ENCODE results near the gene NAGLU. TPM values are rescaled to one million over a fixed set of nuclear protein-coding genes. Genes with fewer than 3 reads are reported as not detected.

NAGLU gene
- polyA plus RNA-seq, 3 donors, result 10.4 to 32.9 (median 24.9) TPM

DNA sequence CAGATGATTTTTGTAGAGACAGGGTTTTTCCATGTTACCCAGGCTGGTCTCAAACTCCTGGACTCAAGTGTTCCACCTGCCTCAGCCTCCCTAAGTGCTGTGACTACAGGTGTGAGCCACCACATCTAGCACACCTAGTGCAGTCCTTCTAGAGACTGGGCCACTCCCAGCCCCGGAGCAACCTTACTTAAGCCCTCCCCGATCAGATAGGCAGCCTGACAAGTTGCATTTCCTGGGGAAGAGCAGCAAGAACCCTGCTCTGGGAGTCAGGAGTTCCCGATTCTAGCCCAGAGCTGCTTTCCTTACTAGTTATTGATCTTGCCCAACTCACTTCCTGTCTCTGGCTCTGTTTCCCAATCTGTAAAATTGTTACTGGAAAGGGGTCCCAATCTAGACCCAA, 7.0 kb upstream of the NAGLU start:
- TF ChIP-seq CTCF (IDR thresholded peaks at IDR 0.05), result no peak
- WGBS (ENCODE audit: insufficient coverage), result 0% methylated on average over 2 of the region's 3 CpGs
- Histone ChIP-seq H4K20me1 (ENCODE audit: insufficient read depth, low read length) (no peaks in the 10 kb centered on the region), H3K36me3 (replicated peaks in 1 of 2; ENCODE audit: control insufficient read depth in 1 of 2, insufficient read depth in 2 of 2, low read length in 2 of 2) (no peaks in the 10 kb centered on the region), H3K27me3 (ENCODE audit: control insufficient read depth in 2 of 2, insufficient read depth in 2 of 2, low read length in 2 of 2) (no peaks in the 10 kb centered on the region), H3K79me2 (ENCODE audit: insufficient read depth, low read length) (no peaks in the 10 kb centered on the region), H3K4me2 (replicated peaks; ENCODE audit: extremely low read depth, low read length, poor library complexity, severe bottlenecking) (no peak overlapping the region), H3K27ac (ENCODE audit: low read depth in 1 of 2, low read length in 2 of 2) (no peak overlapping the region), H3K9me3 (replicated peaks in 1 of 2; ENCODE audit: control insufficient read depth in 1 of 2, insufficient read depth in 1 of 2, low read length in 2 of 2) (no peaks in the 10 kb centered on the region), H2AFZ (ENCODE audit: insufficient read depth, low read depth, low read length, poor library complexity, severe bottlenecking) (no peak overlapping the region), H3K4me3 (replicated peaks in 1 of 3; ENCODE audit: low read depth in 2 of 3, low read length in 3 of 3) (no peak overlapping the region), H3K4me1 (ENCODE audit: control insufficient read depth in 1 of 2, insufficient read depth in 2 of 2, low read length in 2 of 2) (peaks cover 24 to 34% of the 10 kb centered on the region in 2 donors), H3K9ac (ENCODE audit: insufficient read depth, low read length, poor library complexity, severe bottlenecking) (no peak overlapping the region)
- peaks cover 0 to 2% (median 0%) of the 10 kb centered on the region in 7 donors for H3K9me3 Mint-ChIP-seq
- peaks cover 32% of the 10 kb centered on the region for H3K4me1 Mint-ChIP-seq
- H3K27ac Mint-ChIP-seq, result no peak overlapping the region
- intact Hi-C loops (cut with micrococcal nuclease), result no loop called here
- no peak overlapping the region for H3K4me3 Mint-ChIP-seq
- no peak for DNase-seq
- no peaks in the 10 kb centered on the region for H3K36me3 Mint-ChIP-seq
- H3K27me3 Mint-ChIP-seq (ENCODE audit: low read depth in 3 of 3), result peaks cover 0 to 15% (median 2%) of the 10 kb centered on the region in 3 donors

DNA sequence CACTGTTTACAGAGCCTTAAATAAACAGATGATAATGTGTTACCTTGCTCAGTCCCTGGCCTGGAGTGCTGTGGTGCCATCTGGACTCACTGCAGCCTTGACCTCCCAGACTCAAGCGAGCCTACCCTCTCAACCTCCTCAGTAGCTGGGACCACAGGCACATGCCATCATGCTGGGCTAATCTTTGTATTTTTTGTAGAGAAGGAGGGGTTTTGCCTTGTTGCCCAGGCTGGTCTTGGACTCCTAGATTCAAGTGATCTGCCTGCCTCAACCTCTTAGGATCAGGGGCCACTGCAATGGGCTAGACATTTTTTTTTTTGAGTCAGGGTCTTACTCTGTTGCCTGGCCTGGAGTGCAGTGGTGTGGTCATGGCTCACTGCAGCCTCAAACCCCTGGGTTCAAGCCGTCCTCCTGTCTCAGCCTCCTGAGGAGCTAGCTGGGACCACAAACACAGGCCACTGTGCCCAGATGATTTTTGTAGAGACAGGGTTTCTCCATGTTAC, 5.0 kb upstream of the NAGLU start:
- H3K27ac ChIP-seq (ENCODE audit: low read depth in 1 of 2, low read length in 2 of 2), result no peak overlapping the region
- no peak overlapping the region for H2AFZ ChIP-seq (ENCODE audit: insufficient read depth, low read depth, low read length, poor library complexity, severe bottlenecking)
- H3K4me1 ChIP-seq (ENCODE audit: control insufficient read depth in 1 of 2, insufficient read depth in 2 of 2, low read length in 2 of 2), result peaks cover 32 to 43% of the 10 kb centered on the region in 2 donors
- H3K4me2 ChIP-seq (replicated peaks; ENCODE audit: extremely low read depth, low read length, poor library complexity, severe bottlenecking), result no peak overlapping the region
- no peaks in the 10 kb centered on the region for H3K9me3 ChIP-seq (replicated peaks in 1 of 2; ENCODE audit: control insufficient read depth in 1 of 2, insufficient read depth in 1 of 2, low read length in 2 of 2)
- no peaks in the 10 kb centered on the region for H3K27me3 ChIP-seq (ENCODE audit: control insufficient read depth in 2 of 2, insufficient read depth in 2 of 2, low read length in 2 of 2)
- intact Hi-C loops (cut with micrococcal nuclease), result no loop called here
- no peak for DNase-seq
- H3K27me3 Mint-ChIP-seq (ENCODE audit: low read depth in 3 of 3), result peaks cover 0 to 15% (median 0%) of the 10 kb centered on the region in 3 donors
- peak overlapping the region in 1 of 7 donors; percentile 19 for H3K27ac Mint-ChIP-seq
- WGBS (ENCODE audit: insufficient coverage), result 100% methylated on average over 1 of the region's 2 CpGs
- H3K36me3 Mint-ChIP-seq, result no peaks in the 10 kb centered on the region
- no peaks in the 10 kb centered on the region for H3K79me2 ChIP-seq (ENCODE audit: insufficient read depth, low read length)
- H3K9me3 Mint-ChIP-seq, result peaks cover 0 to 2% (median 0%) of the 10 kb centered on the region in 7 donors
- no peaks in the 10 kb centered on the region for H3K36me3 ChIP-seq (replicated peaks in 1 of 2; ENCODE audit: control insufficient read depth in 1 of 2, insufficient read depth in 2 of 2, low read length in 2 of 2)
- H3K4me1 Mint-ChIP-seq, result peaks cover 39% of the 10 kb centered on the region
- no peak overlapping the region for H3K4me3 ChIP-seq (replicated peaks in 1 of 3; ENCODE audit: low read depth in 2 of 3, low read length in 3 of 3)
- no peaks in the 10 kb centered on the region for H4K20me1 ChIP-seq (ENCODE audit: insufficient read depth, low read length)
- H3K9ac ChIP-seq (ENCODE audit: insufficient read depth, low read length, poor library complexity, severe bottlenecking), result no peak overlapping the region
- peak overlapping the region in 1 of 2 donors; percentile 42 for H3K4me3 Mint-ChIP-seq
- TF ChIP-seq CTCF (IDR thresholded peaks at IDR 0.05), result no peak
